ENCODE data around the gene RBFOX1.
"Not testable (repeated sequence)": the region's sequence is repeated elsewhere in the genome, so short reads cannot be mapped to it uniquely, and the experiment has no call there.

RBFOX1 gene

DNA sequence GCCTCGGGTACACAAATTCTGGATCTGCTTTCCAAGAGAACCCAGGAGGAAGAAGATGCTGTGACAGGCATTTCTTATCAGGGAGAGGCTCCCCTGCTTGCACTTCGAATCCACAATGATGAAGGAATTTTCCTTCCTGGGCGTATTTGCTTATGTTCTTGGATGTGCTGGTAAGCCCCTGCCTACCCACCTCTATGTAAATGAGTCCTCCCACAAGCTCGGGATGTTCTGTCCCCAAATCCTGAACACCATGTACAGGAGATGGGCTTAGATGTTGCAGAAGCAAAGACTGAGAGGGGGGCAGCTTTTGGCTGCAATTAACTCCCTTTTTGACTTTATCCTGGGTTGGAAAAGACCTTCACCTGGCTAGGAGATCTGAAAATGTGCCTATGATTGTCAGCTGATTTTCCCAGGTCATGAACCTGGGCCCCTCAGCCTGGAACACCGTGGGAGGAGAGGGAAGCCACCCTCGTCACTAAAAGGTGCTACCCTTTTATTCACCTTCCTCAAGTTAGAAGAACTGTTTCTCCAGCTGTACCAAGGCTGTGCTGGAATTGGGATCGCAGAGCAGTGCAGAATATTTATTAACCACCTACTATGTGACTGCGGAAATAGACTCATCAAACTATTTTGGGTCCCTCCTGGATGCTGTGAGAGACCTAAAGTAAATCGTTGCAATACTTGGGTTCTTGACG lies 150.1 kb downstream of the RBFOX1 start:
- no peak for DNase-seq

- DNase-seq = no peak
These were observed 155.1 kb downstream of the RBFOX1 start for GRCh38 chr16:7487574-7488323.

GRCh38 chr16:7492122-7492521 lies 159.5 kb downstream of the RBFOX1 start:
- no peak for DNase-seq

DNA sequence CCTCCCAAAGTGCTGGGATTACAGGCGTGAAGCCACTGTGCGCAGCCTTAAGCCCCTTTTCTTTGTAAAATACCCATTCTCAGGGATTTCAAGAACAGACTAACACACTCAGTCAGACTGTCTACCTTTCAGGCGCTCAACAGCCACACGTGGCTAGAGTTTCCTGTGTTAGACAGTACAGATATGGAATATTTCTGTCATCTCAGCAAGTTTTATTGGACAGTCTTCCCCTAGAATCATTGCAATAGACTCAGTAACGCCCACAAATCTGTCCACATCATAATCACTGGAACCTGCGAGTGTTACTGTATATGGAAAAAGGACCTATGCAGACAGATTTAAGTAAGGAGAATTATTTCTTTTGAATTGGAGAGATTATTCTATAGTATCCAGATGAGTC lies 160.5 kb downstream of the RBFOX1 start:
- no peak for DNase-seq

DNA sequence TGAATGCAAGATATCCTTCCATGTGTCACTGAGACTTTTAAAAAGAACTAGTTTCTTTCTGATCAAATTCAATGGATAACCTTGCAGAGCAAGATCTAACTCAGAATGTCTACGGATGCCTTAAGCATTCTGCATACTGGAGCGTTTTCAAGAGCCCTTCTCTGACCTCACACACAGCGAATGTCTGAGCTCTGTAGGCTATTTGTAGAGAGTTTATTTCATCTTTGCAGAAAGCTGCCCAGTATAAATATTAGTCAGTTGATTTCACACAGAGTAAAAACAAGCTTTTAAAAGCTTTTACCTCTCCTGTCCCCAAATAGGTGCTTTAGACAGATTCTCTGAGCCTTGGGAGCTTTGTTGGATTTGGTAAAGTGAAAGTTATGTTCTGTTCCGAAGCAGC lies 165.0 kb downstream of the RBFOX1 start:
- no peak for DNase-seq

DNA sequence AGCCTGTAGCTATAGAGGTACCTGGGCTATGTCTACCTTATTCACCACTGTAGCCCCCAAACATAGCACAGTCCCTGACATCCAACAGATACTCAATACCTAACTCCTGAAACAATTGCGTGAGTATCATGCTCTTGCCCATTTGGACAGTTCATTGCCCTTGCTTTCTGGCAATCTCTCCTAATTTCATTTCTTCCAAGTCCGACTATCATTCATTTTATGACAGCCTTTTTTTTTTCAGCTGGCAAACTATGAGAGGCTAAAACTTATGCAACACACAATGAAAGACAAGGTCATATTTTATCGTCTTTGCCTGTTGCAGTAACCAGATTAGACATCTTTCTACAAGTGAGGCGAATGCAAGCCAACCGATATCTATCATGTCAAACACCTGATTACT lies 169.2 kb downstream of the RBFOX1 start:
- DNase-seq = no peak

DNA sequence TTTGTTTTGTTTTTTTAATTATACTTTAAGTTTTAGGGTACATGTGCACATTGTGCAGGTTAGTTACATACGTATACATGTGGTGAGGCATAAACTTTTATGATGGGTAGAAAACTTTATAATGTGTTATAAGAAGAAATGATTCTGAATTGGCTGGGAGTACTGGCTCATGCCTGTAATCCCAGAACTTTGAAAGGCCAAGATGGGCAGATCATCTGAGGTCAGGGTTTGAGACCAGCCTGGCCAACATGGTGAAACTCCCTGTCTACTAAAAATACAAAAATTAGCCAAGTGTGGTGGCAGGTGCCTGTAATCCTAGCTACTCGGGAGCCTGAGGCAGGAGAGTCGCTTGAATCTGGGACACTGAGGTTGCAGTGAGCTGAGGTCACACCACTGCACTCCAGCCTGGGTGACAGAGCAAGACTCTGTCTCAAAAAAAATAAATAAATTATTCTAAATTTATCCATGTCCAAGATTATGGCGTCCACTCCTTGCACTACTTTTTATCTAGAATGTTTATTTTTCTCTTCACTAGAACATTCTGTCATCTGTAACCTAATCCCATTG lies 170.0 kb downstream of the RBFOX1 start:
- not testable (repeated sequence) for DNase-seq

- DNase-seq = no peak
These were observed 171.0 kb downstream of the RBFOX1 start for GRCh38 chr16:7503666-7504065.

- DNase-seq = no peak
These were observed 172.2 kb downstream of the RBFOX1 start for GRCh38 chr16:7504844-7505243.

DNA sequence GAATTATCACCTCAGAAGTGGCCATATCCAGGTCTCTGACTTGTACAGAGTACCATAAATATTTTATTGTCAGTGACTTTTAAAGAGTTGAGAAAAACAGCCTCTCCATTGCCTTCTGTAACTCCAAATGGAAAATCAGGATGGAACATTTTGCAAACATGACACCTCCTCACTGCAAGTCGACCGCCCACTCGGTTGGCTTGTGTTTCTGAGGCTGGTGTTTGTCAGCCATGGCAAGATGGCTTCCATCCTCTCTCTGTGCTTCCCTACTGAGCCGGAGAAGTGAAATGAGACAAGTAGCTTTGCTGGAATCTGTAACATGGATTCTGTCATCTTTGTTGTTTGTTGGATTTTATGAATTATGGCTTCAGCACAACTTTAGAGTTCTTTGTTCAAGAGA lies 172.8 kb downstream of the RBFOX1 start:
- DNase-seq = no peak

DNA sequence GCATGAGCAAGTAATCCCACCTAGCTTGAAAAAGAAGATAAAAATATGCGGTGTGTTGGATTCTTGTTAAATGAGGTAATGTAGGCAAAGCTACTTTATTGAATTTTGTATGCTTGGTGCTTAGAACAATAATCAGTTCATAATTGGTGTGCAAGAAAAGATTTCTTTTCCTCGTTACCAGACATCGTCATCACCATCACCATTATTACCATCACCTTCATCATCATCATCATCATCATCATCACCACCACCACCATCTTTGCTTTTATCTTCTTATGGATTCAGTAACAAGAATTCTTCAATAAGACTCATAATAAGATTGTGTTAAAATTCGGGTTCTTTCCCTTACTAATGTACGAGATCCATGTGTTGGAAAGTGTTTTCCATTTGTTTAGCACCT lies 173.7 kb downstream of the RBFOX1 start:
- no peak for DNase-seq

DNA sequence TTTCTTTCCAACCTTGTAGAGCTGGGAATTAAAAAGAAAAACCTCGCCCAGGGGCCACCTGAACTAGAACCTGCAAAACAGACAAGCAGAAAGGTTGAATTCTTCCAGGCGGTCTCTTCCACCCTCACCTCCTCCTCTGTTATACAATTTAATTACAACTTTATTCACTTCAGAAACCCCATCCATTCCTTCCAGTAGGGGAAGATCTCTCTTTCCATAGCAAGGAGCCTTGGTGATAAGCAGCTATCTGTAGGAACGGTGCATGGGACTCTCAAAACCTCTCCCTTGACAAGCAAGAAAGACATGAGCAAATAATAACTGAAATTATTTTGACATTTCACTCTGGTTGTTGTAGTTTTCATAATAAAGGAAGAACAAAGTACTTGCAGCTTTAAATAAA lies 176.0 kb downstream of the RBFOX1 start:
- DNase-seq = no peak

DNA sequence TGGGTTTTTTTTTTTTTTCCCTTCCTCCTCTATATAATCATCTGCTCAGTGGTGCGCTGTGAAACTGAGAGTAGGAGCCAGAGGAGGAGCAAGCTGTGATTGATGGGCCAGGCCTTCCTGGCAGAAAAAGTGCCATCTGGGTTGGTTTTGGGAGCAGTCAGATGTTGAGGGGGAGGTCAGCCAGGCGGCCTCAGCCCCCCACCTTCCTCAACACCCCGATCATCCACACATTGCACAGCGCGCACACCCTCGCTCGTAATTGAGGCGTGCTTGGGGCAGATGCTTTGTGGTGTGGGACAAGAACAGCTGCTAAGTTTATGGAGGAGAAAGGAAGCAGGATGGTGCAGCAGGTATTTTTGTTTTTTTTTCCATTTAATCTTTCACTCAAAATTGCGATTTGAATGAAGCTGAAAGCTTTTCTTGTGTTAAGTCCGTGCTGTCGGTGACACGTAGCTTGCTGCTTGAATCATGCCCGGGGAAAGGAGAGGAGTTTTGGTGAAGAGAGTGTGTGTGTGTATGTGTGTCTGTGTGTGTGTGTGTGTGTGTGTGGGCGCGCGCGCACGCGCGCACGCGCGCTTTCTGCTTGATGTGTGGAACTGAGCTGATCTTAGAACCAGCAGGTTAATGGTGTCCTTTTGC lies 177.4 kb downstream of the RBFOX1 start:
- DNase-seq = no peak

- DNase-seq = no peak
These were observed 179.1 kb downstream of the RBFOX1 start for GRCh38 chr16:7511549-7512260.

DNA sequence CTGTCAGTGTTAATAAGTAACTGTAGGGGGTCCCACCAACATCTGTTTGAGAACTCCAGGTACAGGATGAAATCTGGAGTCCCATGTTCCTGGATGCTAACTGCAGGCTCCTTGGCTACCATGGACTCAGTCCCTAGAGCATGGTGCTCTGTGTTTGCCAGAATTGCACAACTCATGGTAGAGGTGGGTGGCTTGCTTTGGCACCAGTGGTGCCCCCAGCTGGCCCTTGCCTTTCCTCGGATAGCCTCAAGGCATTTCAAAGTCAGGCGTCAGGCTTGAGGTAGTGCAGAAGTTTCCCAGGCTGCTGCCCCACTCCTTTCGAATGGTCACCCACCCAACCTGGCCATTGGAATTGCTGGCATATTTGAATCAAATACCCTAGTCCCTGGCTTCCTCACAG lies 179.9 kb downstream of the RBFOX1 start:
- no peak for DNase-seq

DNA sequence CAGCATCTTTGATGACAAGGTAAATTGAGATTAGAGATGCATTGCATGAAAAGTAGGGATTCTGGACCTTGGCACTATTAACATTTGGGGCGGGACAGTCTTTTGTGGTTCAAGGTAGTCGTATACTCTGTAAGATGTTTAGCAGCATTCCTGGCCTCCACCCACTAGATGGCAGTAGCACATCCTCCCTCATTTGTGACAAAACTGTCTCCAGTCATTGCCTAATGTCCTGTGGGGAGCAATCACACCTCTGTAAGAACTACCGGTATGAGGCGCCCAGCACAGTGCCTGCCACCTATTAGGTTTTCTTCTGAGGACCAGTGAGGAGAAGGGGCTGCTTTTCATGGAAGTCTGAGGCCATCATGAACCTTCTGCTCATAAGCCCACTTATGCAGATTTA lies 180.8 kb downstream of the RBFOX1 start:
- DNase-seq = no peak

GRCh38 chr16:7515543-7515942 lies 182.9 kb downstream of the RBFOX1 start:
- DNase-seq = no peak

DNA sequence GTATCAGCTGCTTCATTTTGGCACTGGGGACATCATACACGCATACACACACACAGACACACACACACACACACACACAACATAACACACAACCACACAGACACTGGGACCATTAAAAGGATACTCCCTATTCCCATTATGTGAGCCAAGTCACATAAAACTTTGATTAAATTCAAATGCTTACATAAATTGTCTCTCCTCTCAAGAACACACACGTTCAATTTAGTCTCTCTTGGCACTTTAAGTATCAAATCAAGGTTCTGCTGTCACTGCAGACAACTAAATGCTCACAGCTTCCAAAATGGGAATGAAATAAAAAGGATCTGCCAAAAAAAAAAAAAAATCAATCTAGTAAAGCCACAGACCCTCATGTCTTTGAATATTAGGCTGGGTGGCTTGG lies 184.9 kb downstream of the RBFOX1 start:
- no peak for DNase-seq

DNA sequence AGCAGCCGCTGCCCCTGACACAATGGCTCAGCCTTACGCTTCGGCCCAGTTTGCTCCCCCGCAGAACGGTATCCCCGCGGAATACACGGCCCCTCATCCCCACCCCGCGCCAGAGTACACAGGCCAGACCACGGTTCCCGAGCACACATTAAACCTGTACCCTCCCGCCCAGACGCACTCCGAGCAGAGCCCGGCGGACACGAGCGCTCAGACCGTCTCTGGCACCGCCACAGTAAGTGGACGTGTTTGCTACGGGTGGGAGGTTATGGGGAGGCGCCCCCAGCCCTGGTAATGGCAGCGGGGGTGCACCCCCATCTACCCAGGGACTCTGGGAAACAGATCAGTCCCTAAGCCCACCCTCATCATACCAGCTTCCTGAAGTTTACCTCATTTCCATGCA lies 185.5 kb downstream of the RBFOX1 start:
- no peak for DNase-seq

DNA sequence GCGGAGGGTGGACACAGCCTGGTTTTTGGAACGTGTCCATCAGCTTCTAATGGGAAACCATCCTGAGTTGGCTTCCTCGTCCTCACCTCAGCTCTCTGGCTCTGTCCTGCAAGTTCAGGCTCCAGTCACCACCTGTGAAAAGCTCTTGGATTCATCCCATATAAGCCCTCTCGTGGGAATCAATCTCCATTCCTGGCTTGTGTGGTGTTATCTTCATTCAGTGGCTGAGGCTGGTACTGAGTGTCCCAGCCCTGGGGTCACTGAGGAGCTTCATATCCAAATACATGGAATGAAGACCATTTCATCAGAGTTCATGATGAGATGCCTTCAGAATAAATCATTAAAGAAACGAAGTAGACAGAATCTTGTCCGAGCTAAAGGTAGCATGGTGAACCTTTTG lies 189.2 kb downstream of the RBFOX1 start:
- DNase-seq = no peak

DNA sequence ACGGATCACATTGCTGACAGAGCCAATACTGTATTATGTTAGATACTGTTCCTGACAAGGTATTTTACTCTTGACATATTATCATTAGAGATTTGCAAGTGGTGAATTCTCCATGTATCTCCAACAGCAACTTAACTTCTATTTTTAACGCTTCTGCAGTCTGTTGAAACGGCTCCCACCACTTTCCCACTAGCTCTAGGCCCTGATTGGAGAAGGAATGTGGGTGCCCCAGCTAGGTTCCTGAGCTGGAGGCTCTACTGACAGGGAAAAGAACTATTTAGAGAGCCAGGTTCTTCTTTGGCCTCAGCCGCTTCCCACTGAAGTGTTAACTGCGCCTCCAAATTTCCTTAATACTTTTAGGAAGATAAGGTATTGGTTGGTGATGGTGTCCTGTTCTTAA lies 191.8 kb downstream of the RBFOX1 start:
- DNase-seq = no peak

GRCh38 chr16:7526736-7527135 lies 194.1 kb downstream of the RBFOX1 start:
- no peak for DNase-seq

DNA sequence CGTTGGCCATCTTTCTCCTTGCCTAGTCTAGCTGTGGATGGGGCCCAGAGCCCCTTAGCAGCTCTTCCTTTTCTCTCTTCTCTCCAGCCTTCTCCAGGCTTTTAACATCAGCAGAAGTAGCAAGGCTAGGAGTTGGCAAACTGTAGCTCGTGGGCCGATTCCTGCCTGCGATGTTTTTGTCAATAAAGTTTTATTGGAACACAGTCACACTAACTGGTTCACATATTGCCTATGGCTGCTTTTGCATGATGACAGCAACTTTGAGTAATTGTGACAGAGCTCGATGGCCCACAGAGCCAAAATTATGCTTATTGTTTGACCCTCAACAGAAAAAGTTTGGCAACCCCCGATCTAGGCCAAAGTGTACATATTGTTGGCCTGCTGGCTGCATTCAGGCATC lies 199.9 kb downstream of the RBFOX1 start:
- DNase-seq = no peak
